ES-I3 (cell line): ENCODE measurements around the gene XKR7.

Experiments used
- H3K36me3 ChIP-seq: 2 replicates; pipeline ENCODE4 v1.6.1; 2013; ENCODE audit warnings: mild to moderate bottlenecking, low read length, control low read depth, moderate library complexity; ENCODE audit not compliant: insufficient read depth
- H3K4me1 ChIP-seq: 2 replicates; pipeline ENCODE4 v1.6.1; 2013; ENCODE audit warnings: mild to moderate bottlenecking, control low read depth, low read length; ENCODE audit not compliant: insufficient read depth
- H3K9ac ChIP-seq: 2 replicates; pipeline ENCODE4 v1.6.1; 2013; ENCODE audit warnings: low read depth, mild to moderate bottlenecking, low read length, moderate library complexity
- H3K9me3 ChIP-seq: 2 replicates; pipeline ENCODE4 v1.6.1; 2013; ENCODE audit warnings: mild to moderate bottlenecking, low read length, moderate library complexity; ENCODE audit not compliant: control insufficient read depth, insufficient read depth

Gene XKR7

GRCh38 chr20:32006841-32007786 is 39.2 kb downstream of the XKR7 start:
- Histone ChIP-seq H3K9me3 (no peaks in the 10 kb centered on the region), H3K9ac (no peak overlapping the region), H3K4me1 (peaks cover 25% of the 10 kb centered on the region), H3K36me3 (no peaks in the 10 kb centered on the region)

- Histone ChIP-seq H3K9ac (no peak overlapping the region), H3K9me3 (no peaks in the 10 kb centered on the region), H3K36me3 (no peaks in the 10 kb centered on the region), H3K4me1 (peaks cover 33% of the 10 kb centered on the region)
Measured at GRCh38 chr20:32007787-32008616, 40.1 kb downstream of the XKR7 start.

- H3K36me3 ChIP-seq, result no peaks in the 10 kb centered on the region
- no peak overlapping the region for H3K9ac ChIP-seq
- H3K9me3 ChIP-seq, result no peaks in the 10 kb centered on the region
- peaks cover 33% of the 10 kb centered on the region for H3K4me1 ChIP-seq
Measured at GRCh38 chr20:32009564-32009963, 41.6 kb downstream of the XKR7 start.

- H3K9me3 ChIP-seq, result no peaks in the 10 kb centered on the region
- H3K36me3 ChIP-seq, result no peaks in the 10 kb centered on the region
- H3K9ac ChIP-seq, result no peak within 1 kb of the TSS; the same call in 1 of the 2 replicates
- H3K4me1 ChIP-seq, result peaks cover 33% of the 10 kb centered on the region
Measured at GRCh38 chr20:32010101-32010500, 42.1 kb downstream of the XKR7 start, which contains the start of gene CCM2L. TSS of gene CCM2L (plus strand) at chr20:32010438. CDS start at chr20:32010455, 17 bp downstream.

GRCh38 chr20:32010666-32011065 is 42.7 kb downstream of the XKR7 start:
- H3K36me3 ChIP-seq, result no peaks in the 10 kb centered on the region
- H3K4me1 ChIP-seq, result peaks cover 33% of the 10 kb centered on the region

GRCh38 chr20:32012159-32012688 is 44.3 kb downstream of the XKR7 start:
- Histone ChIP-seq H3K9me3 (no peaks in the 10 kb centered on the region), H3K4me1 (peaks cover 29% of the 10 kb centered on the region), H3K9ac (no peak overlapping the region), H3K36me3 (no peaks in the 10 kb centered on the region)

More at GRCh38 chr20:32010666-32011065, 42.7 kb downstream of the XKR7 start:
- H3K9ac ChIP-seq, result no peak overlapping the region; the same call in 1 of the 2 replicates
- H3K9me3 ChIP-seq, result no peaks in the 10 kb centered on the region

GRCh38 chr20:32013326-32013725 is 45.4 kb downstream of the XKR7 start:
- peaks cover 23% of the 10 kb centered on the region for H3K4me1 ChIP-seq
- no peaks in the 10 kb centered on the region for H3K36me3 ChIP-seq
- H3K9me3 ChIP-seq, result no peaks in the 10 kb centered on the region
- no peak overlapping the region for H3K9ac ChIP-seq

GRCh38 chr20:32017711-32018251 is 49.8 kb downstream of the XKR7 start:
- no peaks in the 10 kb centered on the region for H3K36me3 ChIP-seq
- no peaks in the 10 kb centered on the region for H3K9me3 ChIP-seq
- peak overlapping the region; percentile 4; the same call in 1 of the 2 replicates for H3K9ac ChIP-seq
- peaks cover 12% of the 10 kb centered on the region for H3K4me1 ChIP-seq

GRCh38 chr20:32018269-32019155 is 50.6 kb downstream of the XKR7 start:
- H3K36me3 ChIP-seq, result no peaks in the 10 kb centered on the region
- H3K4me1 ChIP-seq, result peaks cover 11% of the 10 kb centered on the region
- H3K9ac ChIP-seq, result peak overlapping the region; percentile 74
- no peaks in the 10 kb centered on the region for H3K9me3 ChIP-seq

GRCh38 chr20:32019156-32019510 is 51.2 kb downstream of the XKR7 start:
- peaks cover 11% of the 10 kb centered on the region for H3K4me1 ChIP-seq
- no peaks in the 10 kb centered on the region for H3K36me3 ChIP-seq

GRCh38 chr20:32019563-32020463 is 51.9 kb downstream of the XKR7 start:
- H3K9me3 ChIP-seq, result no peaks in the 10 kb centered on the region
- peak overlapping the region; percentile 74; the same call in 1 of the 2 replicates for H3K9ac ChIP-seq
- H3K4me1 ChIP-seq, result peaks cover 13% of the 10 kb centered on the region
- H3K36me3 ChIP-seq, result no peaks in the 10 kb centered on the region

More at GRCh38 chr20:32019156-32019510, 51.2 kb downstream of the XKR7 start:
- Histone ChIP-seq H3K9me3 (no peaks in the 10 kb centered on the region), H3K9ac (peak overlapping the region; percentile 74; the same call in 1 of the 2 replicates)

- no peaks in the 10 kb centered on the region for H3K9me3 ChIP-seq
- H3K4me1 ChIP-seq, result peaks cover 13% of the 10 kb centered on the region
- H3K9ac ChIP-seq, result no peak overlapping the region
- H3K36me3 ChIP-seq, result no peaks in the 10 kb centered on the region
Measured at GRCh38 chr20:32021091-32021490, 53.1 kb downstream of the XKR7 start.
